Skin of body (tissue), 2 donors: Measurements from ENCODE around the gene PFN3. TPM values are rescaled to one million over a fixed set of nuclear protein-coding genes. Genes with fewer than 3 reads are reported as not detected.
A peak's percentile ranks its signal among the peaks of the same experiment; 100 is the strongest.

ENCODE experiments used
- DNase-seq: peaks from one replicate; lab custom pipeline; 2025; lab: John Stamatoyannopoulos, UW
- total RNA-seq: library from RNA; depleted of rRNA; stranded (reverse); fragments of >200 nt; gene quantifications from one replicate; pipeline ENCODE4 v1.2.3, GENCODE V29; 2014

PFN3 gene
- total RNA-seq, 1 donor from 2014 or later: not detected

GRCh38 chr5:177374211-177374610, 26.2 kb downstream of the PFN3 start:
- no peak for DNase-seq

- no peak for DNase-seq
Measured at GRCh38 chr5:177373806-177374205, 26.7 kb downstream of the PFN3 start.

DNA sequence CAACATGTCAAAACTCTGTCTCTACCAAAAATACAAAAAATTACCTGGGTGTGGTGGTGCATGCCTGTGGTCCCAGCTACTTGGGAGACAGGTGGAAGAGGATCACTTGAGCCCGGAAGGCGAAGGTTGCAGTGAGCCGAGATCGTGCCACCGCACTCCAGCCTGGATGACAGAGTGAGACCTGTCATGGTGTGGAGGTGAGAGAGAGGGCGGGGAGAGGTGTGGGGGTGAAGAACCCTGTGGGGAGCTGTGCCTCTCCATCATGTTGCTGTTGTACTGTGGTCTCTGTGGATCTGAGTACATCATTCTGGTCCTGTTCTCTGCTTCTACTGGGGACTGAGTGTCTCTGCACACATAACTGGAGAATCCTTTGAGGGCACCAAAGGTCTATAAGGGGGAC, 27.6 kb downstream of the PFN3 start:
- no peak for DNase-seq

- DNase-seq: no peak
Measured at GRCh38 chr5:177372034-177372896, 28.2 kb downstream of the PFN3 start.

DNA sequence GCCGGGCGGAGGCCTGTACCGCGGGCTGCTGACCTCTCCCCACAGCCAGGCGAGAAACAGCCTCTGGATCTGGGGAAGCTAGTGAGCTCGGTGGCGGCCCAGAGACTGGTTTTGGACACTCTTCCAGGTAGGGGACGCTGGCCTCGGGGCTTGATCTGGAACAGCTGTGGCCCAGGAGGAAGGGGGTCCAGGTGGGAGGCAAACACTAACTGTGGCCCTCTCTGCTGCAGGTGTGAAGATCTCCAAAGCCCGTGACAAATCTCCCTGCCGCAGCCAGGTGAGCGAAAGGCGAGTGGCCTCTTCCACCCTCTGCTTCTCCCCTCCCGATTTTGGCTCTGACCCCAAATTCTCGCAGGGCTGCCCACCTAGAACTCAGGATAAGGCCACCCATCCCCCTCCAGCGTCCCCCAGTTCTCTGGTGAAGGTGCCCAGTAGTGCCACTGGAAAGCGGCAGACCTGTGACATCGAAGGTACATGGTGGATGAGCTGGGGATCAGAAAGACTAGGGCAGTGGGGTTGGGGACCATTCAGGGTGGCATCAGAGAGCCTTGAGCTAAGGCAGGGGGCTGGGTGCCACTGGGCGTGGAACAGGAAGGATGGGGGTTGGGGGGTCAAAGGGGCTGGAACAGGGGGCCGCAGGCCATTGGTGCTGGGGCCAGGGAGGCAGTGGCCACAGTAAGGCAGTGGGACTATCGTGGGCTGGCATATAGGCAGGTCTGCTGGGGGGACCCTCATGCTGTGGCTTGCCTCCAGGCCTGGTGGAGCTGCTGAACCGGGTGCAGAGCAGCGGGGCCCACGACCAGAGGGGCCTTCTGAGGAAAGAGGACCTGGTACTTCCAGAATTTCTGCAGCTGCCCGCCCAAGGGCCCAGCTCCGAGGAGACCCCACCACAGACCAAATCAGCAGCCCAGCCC, 29.1 kb downstream of the PFN3 start:
- DNase-seq: no peak

DNA sequence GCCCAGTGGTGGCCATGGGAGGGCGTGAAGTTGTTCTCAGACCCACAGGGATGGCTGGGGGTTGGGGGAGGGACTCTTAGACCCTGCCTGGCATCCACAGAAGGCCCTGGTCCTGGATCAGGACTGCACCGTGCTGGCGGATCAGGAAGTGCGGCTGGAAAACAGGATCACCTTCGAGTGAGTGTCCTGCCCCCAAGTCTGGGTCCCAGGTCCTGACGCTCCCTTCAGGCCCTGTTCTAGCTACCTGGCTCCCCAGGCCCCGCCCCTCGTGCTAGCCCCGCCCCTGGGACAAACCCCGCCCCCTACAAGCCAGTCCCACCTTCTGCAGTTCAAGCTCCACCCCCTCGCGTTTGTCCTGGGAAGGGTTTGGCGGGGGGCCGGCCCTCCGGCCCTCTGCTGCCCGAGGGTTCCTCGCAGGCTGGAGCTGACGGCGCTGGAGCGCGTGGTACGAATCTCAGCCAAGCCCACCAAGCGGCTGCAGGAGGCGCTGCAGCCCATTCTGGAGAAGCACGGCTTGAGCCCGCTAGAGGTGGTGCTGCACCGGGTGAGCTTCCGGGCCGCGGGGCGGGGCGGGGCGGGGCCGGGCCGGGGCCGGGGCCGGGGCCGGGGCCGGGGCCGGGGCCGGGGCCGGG, 29.9 kb downstream of the PFN3 start:
- DNase-seq: peak; percentile 41

GRCh38 chr5:177369645-177370440, 30.6 kb downstream of the PFN3 start:
- DNase-seq: no peak

GRCh38 chr5:177368869-177369644, 31.4 kb downstream of the PFN3 start:
- DNase-seq: no peak

DNA sequence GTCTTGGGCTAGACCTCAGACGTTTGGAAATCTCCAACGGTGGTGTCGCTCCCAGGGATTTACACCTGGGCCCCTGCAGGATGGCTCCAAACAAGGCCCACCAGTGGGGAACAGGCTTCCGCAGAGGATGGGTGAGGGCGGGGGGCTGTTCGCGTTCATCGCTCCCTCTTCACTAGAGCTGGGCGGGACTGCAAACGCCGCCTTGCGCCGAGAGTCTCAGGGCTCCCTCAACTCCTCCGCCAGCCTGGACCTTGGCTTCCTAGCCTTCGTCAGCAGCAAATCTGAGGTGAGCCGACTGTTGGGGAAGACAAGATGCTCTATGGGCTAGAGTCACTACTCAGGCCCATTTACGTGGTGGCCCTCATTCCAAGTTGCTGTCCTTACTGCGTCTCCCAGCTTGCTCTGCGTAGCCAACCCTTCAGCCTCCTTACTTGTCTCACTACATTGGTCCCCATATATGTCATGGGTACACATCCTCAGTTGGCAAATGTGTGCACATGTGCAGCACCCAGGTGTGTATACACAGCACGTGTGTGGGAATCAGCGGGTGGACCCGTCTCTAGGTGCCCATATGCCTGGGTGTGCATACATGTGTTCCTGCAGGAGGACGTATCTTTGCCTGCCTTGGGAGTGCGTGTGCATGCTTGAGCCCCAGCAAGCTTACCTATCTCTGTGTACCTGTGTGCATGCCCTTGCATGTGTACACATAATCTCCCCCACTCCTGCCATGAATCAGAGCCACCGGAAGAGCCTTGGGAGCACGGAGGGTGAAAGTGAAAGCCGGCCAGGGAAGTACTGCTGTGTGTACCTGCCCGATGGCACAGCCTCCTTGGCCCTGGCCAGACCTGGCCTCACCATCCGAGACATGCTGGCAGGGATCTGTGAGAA, 32.2 kb downstream of the PFN3 start:
- DNase-seq: no peak

DNA sequence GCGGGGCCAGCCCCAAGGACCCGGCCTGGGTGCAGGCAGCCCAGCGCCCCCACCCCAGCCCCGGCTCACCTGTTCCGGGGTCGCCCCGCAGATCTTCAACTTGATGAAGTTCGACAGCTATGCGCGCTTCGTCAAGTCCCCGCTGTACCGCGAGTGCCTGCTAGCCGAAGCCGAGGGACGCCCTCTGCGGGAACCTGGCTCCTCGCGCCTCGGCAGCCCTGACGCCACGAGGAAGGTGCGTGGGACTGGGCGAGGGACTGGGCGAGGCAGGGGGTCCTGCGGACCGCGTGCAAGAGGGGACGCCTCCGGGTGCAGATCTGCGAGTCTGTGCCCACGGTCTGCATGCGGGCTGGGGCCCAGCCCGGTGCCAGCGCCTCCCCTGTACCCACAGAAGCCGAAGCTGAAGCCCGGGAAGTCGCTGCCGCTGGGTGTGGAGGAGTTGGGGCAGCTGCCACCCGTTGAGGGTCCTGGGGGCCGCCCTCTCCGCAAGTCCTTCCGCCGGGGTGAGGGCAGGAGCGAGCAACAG, 33.1 kb downstream of the PFN3 start:
- DNase-seq: no peak

GRCh38 chr5:177366528-177367322, 33.7 kb downstream of the PFN3 start:
- peak; percentile 82 for DNase-seq

GRCh38 chr5:177365845-177366527, 34.5 kb downstream of the PFN3 start:
- DNase-seq: no peak

DNA sequence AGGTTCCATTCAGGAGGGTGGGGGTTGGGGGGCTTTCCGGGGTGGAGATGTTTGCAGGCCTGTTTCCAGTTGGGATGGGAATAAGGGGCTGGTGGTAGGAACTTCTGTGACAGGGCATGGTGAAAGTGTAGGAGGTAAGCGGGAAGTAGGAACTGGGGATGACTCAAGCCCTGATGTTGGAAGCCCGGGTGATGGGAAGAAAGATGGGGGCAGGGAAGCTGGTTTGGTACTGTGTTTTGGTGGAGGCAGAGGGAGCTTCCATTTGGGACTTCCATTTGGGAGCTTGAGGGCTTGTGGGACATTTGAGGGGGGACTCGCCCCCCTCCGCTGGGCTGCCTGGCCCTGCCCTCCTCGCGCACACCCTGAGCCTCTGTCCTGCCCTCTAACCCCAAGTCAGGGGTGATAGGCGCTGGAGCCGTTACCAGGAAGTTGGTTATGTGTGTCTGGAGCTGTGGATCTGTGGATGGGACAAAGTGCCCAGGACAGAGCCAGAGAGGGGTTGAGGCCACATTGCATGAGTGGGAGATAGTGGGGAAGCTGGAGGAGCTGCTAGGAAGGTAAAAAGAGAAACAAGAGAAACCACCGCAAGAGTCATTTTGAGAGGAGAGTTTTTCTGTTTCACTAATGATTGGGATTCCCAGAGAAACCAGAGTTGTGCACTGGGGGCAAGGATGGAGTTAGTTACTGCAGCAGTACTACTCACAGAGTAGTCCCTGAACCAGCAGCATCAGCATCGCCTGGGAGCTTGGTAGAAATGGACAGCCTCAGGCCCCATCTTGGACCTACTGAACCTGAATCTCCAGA, 36.1 kb downstream of the PFN3 start:
- no peak for DNase-seq

- DNase-seq: no peak
Measured at GRCh38 chr5:177363565-177363964, 36.9 kb downstream of the PFN3 start.

GRCh38 chr5:177362610-177363507, 37.6 kb downstream of the PFN3 start:
- DNase-seq: peak; percentile 21

- DNase-seq: no peak
Measured at GRCh38 chr5:177362292-177362609, 38.2 kb downstream of the PFN3 start.
